ENCODE measurements around the gene PAK1IP1. TPM values are rescaled to one million over a fixed set of nuclear protein-coding genes. Genes with fewer than 3 reads are reported as not detected.
A peak's percentile ranks its signal among the peaks of the same experiment; 100 is the strongest.
"Not testable (repeated sequence)": the region's sequence is repeated elsewhere in the genome, so short reads cannot be mapped to it uniquely, and the experiment has no call there.

Gene PAK1IP1
- total RNA-seq, 1 donor from 2014 or later = 25.5 TPM

- FAIRE-seq = no peak
- Histone ChIP-seq H3K36me3 (ENCODE audit: control insufficient read depth, insufficient read depth, low read length) (no peaks in the 10 kb centered on the region), H3K27me3 (ENCODE audit: control insufficient read depth, insufficient read depth, low read length) (no peaks in the 10 kb centered on the region), H3K4me3 (ENCODE audit: low read depth, low read length) (no peak overlapping the region)
- DNase-seq (ENCODE audit: low read depth) = no peak
- no peak for TF ChIP-seq CTCF (IDR thresholded peaks at IDR 0.05; ENCODE audit: insufficient read depth, low read length, severe bottlenecking)
These were observed 19.2 kb downstream of the PAK1IP1 start for GRCh38 chr6:10713962-10714361.

GRCh38 chr6:10719296-10719963 is 24.7 kb downstream of the PAK1IP1 start:
- no peaks in the 10 kb centered on the region for H3K27me3 ChIP-seq (ENCODE audit: control insufficient read depth, insufficient read depth, low read length)
- no peak for TF ChIP-seq CTCF (IDR thresholded peaks at IDR 0.05; ENCODE audit: insufficient read depth, low read length, severe bottlenecking)
- DNase-seq (ENCODE audit: low read depth) (no peak), FAIRE-seq (no peak)
- peak overlapping the region; percentile 35 for H3K4me3 ChIP-seq (ENCODE audit: low read depth, low read length)
- no peaks in the 10 kb centered on the region for H3K36me3 ChIP-seq (ENCODE audit: control insufficient read depth, insufficient read depth, low read length)

GRCh38 chr6:10719964-10720264 is 25.1 kb downstream of the PAK1IP1 start:
- H3K27me3 ChIP-seq (ENCODE audit: control insufficient read depth, insufficient read depth, low read length) = no peaks in the 10 kb centered on the region
- H3K36me3 ChIP-seq (ENCODE audit: control insufficient read depth, insufficient read depth, low read length) = peaks cover 3% of the 10 kb centered on the region
- no peak for TF ChIP-seq CTCF (IDR thresholded peaks at IDR 0.05; ENCODE audit: insufficient read depth, low read length, severe bottlenecking)
- peak overlapping the region; percentile 35 for H3K4me3 ChIP-seq (ENCODE audit: low read depth, low read length)
- FAIRE-seq = no peak
- no peak for DNase-seq (ENCODE audit: low read depth)

- no peak for TF ChIP-seq CTCF (IDR thresholded peaks at IDR 0.05; ENCODE audit: insufficient read depth, low read length, severe bottlenecking)
- FAIRE-seq (no peak), DNase-seq (ENCODE audit: low read depth) (no peak)
- Histone ChIP-seq H3K36me3 (ENCODE audit: control insufficient read depth, insufficient read depth, low read length) (peaks cover 7% of the 10 kb centered on the region), H3K4me3 (ENCODE audit: low read depth, low read length) (peak overlapping the region; percentile 35), H3K27me3 (ENCODE audit: control insufficient read depth, insufficient read depth, low read length) (no peaks in the 10 kb centered on the region)
These were observed 25.6 kb downstream of the PAK1IP1 start for GRCh38 chr6:10720265-10720959.

- peaks cover 11% of the 10 kb centered on the region for H3K36me3 ChIP-seq (ENCODE audit: control insufficient read depth, insufficient read depth, low read length)
- not testable (repeated sequence) for H3K27me3 ChIP-seq (ENCODE audit: control insufficient read depth, insufficient read depth, low read length); FAIRE-seq
These were observed 26.4 kb downstream of the PAK1IP1 start for GRCh38 chr6:10720960-10721849.

More at GRCh38 chr6:10720960-10721849, 26.4 kb downstream of the PAK1IP1 start:
- H3K4me3 ChIP-seq (ENCODE audit: low read depth, low read length) = peak overlapping the region; percentile 35
- not testable (repeated sequence) for DNase-seq (ENCODE audit: low read depth)

All from bronchial epithelial cell (primary cell).